Keratinocyte (primary cell): Measurements from ENCODE around the gene KMT5B. TPM values are rescaled to one million over a fixed set of nuclear protein-coding genes. Genes with fewer than 3 reads are reported as not detected.

ENCODE experiments used
- DNase-seq: peaks from one replicate; pipeline ENCODE4 v3.0.0-alpha.2; 2011; ENCODE audit warnings: low read depth, missing footprints, low spot score
- FAIRE-seq: peaks from 2 replicates; lab custom pipeline; 2011; peaks lifted over from hg19 to GRCh38; lab: Jason Lieb, UNC
- H2AFZ ChIP-seq: 2 replicates; pipeline ENCODE4 v1.6.0; 2012; ENCODE audit warnings: low read length, control low read depth, inconsistent platforms; ENCODE audit not compliant: control insufficient read depth
- H3K27ac ChIP-seq: 2 replicates; pipeline ENCODE4 v1.5.1; 2011; ENCODE audit warnings: low read length; ENCODE audit not compliant: control insufficient read depth, insufficient read depth
- H3K27me3 ChIP-seq: 3 replicates; pipeline ENCODE4 v1.6.0; 2011; ENCODE audit warnings: low read length; ENCODE audit not compliant: control insufficient read depth, insufficient read depth; ENCODE audit errors: extremely low read depth
- H3K36me3 ChIP-seq, 2 experiments: 2 replicates in 1 of 2; 3 replicates in 1 of 2; pipeline ENCODE4 v1.5.1; 2011; ENCODE audit warnings: low read length in 2 of 2, mild to moderate bottlenecking in 1 of 2; ENCODE audit not compliant: control insufficient read depth in 2 of 2, insufficient read depth in 2 of 2; ENCODE audit errors: extremely low read depth in 1 of 2
- H3K4me1 ChIP-seq: 3 replicates; pipeline ENCODE4 v1.5.1; 2011; ENCODE audit warnings: low read length; ENCODE audit not compliant: control insufficient read depth, insufficient read depth; ENCODE audit errors: extremely low read depth
- H3K4me2 ChIP-seq: 3 replicates; pipeline ENCODE4 v1.6.0; 2011; ENCODE audit warnings: low read depth, low read length; ENCODE audit not compliant: control insufficient read depth, insufficient read depth; ENCODE audit errors: extremely low read depth
- H3K4me3 ChIP-seq, 3 experiments: fragments of 200-600 bp in 1 of 3; sonication (generic) in 1 of 3; 2 replicates in 2 of 3; 3 replicates in 1 of 3; pipeline ENCODE4 v1.5.1; 2011 to 2016; ENCODE audit warnings: low read length in 3 of 3, mild to moderate bottlenecking in 3 of 3, control low read depth in 2 of 3, inconsistent platforms in 1 of 3, low read depth in 1 of 3, mixed read lengths in 1 of 3, mixed run types in 1 of 3, moderate library complexity in 1 of 3; ENCODE audit not compliant: control insufficient read depth in 2 of 3, insufficient read depth in 2 of 3; ENCODE audit errors: extremely low read depth in 1 of 3
- H3K79me2 ChIP-seq: 2 replicates; pipeline ENCODE4 v1.6.0; 2012; ENCODE audit warnings: low read length; ENCODE audit not compliant: control insufficient read depth, insufficient read depth
- H3K9ac ChIP-seq: 3 replicates; pipeline ENCODE4 v1.6.0; 2011; ENCODE audit warnings: low read length; ENCODE audit not compliant: control insufficient read depth, insufficient read depth; ENCODE audit errors: extremely low read depth
- H3K9me1 ChIP-seq: 3 replicates; pipeline ENCODE4 v1.6.0; 2011; ENCODE audit warnings: low read length; ENCODE audit not compliant: control insufficient read depth, insufficient read depth; ENCODE audit errors: extremely low read depth
- H3K9me3 ChIP-seq: 2 replicates; pipeline ENCODE4 v1.5.1; 2012; ENCODE audit warnings: low read depth, low read length; ENCODE audit not compliant: control insufficient read depth
- H4K20me1 ChIP-seq: 3 replicates; pipeline ENCODE4 v1.6.0; 2011; ENCODE audit warnings: low read length; ENCODE audit not compliant: control insufficient read depth, insufficient read depth; ENCODE audit errors: extremely low read depth
- EZH2 ChIP-seq: IDR thresholded peaks from one replicate; pipeline ENCODE4 v1.6.1; 2012; ENCODE audit warnings: inconsistent platforms, mild to moderate bottlenecking, low read length, moderate library complexity
- dilution Hi-C: fragments of 300-500 bp; cut with MboI; formaldehyde crosslinking; loops from one replicate; pipeline ENCODE4 v1.7.0; 2020; ENCODE audit warnings: low sequenced_read_pairs; ENCODE audit not compliant: extremely low pct_ligation_motif_present
- polyA plus RNA-seq, 5 experiments: library from polyadenylated mRNA; depleted of rRNA in 3 of 5; stranded (reverse) in 3 of 5; stranded (forward) in 1 of 5; unstranded in 1 of 5; fragments of >200 nt; gene quantifications; 1 replicate in 1 of 5; 2 replicates in 3 of 5; 3 replicates in 1 of 5; pipeline versions ENCODE4 v1.2.1 to v1.2.3, GENCODE V29; 2011 to 2012; ENCODE audit warnings: missing spikeins in 2 of 5, low read depth in 1 of 5, low replicate concordance in 1 of 5
- TF ChIP-seq, protein P1 (sequence below), 3 experiments: IDR thresholded peaks in 1 of 3; conservative IDR thresholded peaks in 1 of 3; optimal IDR thresholded peaks in 1 of 3; 2 replicates in 2 of 3; 3 replicates in 1 of 3; pipeline versions ENCODE3 to v1.5.1; 2011; ENCODE audit warnings: low read length in 3 of 3, mild to moderate bottlenecking in 3 of 3, moderate library complexity in 2 of 3, control low read depth in 1 of 3, inconsistent platforms in 1 of 3; ENCODE audit not compliant: insufficient read depth in 2 of 3; ENCODE audit errors: extremely low read depth in 1 of 3

The KMT5B gene
- polyA plus RNA-seq, 1 donor (not counting 4 experiments of a cell fraction or from before 2014, with no cell fraction given), result 17.2 TPM

DNA sequence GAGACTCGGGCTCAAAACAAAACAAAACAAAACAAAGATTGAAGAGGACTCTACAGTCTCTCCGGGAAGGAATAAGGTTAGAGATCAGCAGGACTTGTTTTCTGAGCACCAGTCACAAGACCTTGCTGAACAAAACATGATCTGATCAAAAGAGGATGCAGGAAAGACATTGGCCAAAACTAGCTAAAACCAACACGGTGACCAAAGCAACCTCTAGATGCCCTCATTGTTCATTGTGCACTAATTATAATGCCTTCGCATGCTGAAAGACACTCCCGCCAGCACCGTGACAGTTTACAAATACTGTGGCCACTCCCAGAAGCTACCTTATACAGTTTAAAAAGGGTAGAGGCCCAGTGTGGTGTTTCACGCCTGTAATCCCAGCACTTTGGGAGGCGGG, 76.2 kb downstream of the KMT5B start:
- Histone ChIP-seq H3K4me1 (no peaks in the 10 kb centered on the region), H2AFZ (no peak overlapping the region), H3K27ac (no peak overlapping the region), H3K9me1 (no peaks in the 10 kb centered on the region), H3K4me2 (no peak overlapping the region), H3K9ac (no peak overlapping the region), H3K79me2 (no peaks in the 10 kb centered on the region), H3K4me3 (no peak overlapping the region), H3K27me3 (peaks cover 4% of the 10 kb centered on the region), H3K36me3 (no peaks in the 10 kb centered on the region), H3K9me3 (no peaks in the 10 kb centered on the region), H4K20me1 (no peaks in the 10 kb centered on the region)
- TF ChIP-seq EZH2, result no peak
- TF ChIP-seq, protein P1, sequence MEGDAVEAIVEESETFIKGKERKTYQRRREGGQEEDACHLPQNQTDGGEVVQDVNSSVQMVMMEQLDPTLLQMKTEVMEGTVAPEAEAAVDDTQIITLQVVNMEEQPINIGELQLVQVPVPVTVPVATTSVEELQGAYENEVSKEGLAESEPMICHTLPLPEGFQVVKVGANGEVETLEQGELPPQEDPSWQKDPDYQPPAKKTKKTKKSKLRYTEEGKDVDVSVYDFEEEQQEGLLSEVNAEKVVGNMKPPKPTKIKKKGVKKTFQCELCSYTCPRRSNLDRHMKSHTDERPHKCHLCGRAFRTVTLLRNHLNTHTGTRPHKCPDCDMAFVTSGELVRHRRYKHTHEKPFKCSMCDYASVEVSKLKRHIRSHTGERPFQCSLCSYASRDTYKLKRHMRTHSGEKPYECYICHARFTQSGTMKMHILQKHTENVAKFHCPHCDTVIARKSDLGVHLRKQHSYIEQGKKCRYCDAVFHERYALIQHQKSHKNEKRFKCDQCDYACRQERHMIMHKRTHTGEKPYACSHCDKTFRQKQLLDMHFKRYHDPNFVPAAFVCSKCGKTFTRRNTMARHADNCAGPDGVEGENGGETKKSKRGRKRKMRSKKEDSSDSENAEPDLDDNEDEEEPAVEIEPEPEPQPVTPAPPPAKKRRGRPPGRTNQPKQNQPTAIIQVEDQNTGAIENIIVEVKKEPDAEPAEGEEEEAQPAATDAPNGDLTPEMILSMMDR (optimal IDR thresholded peaks at IDR 0.05 in 1 of 3, IDR thresholded peaks at IDR 0.05 in 1 of 3, conservative IDR thresholded peaks at IDR 0.05 in 1 of 3; ENCODE audit: extremely low read depth in 1 of 3, insufficient read depth in 2 of 3, low read length in 3 of 3), result no peak
- FAIRE-seq (no peak), DNase-seq (no peak)
- dilution Hi-C loops, result no loop called here

DNA sequence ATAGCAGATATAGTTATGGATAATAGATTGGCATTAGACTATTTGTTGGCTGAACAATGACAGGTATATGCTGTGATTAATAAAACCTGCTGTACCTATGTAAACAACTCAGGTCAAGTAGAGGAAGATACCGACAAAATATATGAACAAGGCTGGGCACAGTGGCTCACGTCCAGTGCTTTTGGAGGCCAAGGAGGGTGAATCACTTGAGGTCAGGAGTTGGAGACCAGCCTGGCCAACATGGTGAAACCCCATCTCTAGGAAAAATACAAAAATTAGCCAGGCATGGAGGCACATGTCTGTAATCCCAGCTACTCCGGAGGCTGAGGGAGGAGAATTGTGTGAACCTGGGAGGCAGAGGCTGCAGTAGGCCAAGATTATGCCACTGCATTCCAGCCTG, 77.9 kb downstream of the KMT5B start:
- H3K9me1 ChIP-seq, result no peaks in the 10 kb centered on the region
- H3K36me3 ChIP-seq, result no peaks in the 10 kb centered on the region
- no peak overlapping the region for H2AFZ ChIP-seq
- H3K4me3 ChIP-seq, result no peak overlapping the region
- H3K4me1 ChIP-seq, result no peaks in the 10 kb centered on the region
- H4K20me1 ChIP-seq, result no peaks in the 10 kb centered on the region
- H3K27me3 ChIP-seq, result no peaks in the 10 kb centered on the region
- no peaks in the 10 kb centered on the region for H3K79me2 ChIP-seq
- TF ChIP-seq EZH2, result no peak
- TF ChIP-seq, protein P1 (optimal IDR thresholded peaks at IDR 0.05 in 1 of 3, IDR thresholded peaks at IDR 0.05 in 1 of 3, conservative IDR thresholded peaks at IDR 0.05 in 1 of 3; ENCODE audit: extremely low read depth in 1 of 3, insufficient read depth in 2 of 3, low read length in 3 of 3), result no peak
- no peak for FAIRE-seq
- no peaks in the 10 kb centered on the region for H3K9me3 ChIP-seq
- H3K4me2 ChIP-seq, result no peak overlapping the region
- DNase-seq, result no peak
- dilution Hi-C loops, result no loop called here
- no peak overlapping the region for H3K9ac ChIP-seq
- H3K27ac ChIP-seq, result no peak overlapping the region
